Ovary (tissue), 9 donors: ENCODE data around the gene FOXO1. TPM values are rescaled to one million over a fixed set of nuclear protein-coding genes. Genes with fewer than 3 reads are reported as not detected.

Experiments
- DNase-seq, 5 donors: peaks; one replicate each; pipeline ENCODE4 v3.0.0-alpha.2; 2019 to 2020
- H3K27ac ChIP-seq, 2 donors: fragments of 200-600 bp; one replicate each; pipeline versions ENCODE4 v1.5.1 to v1.8.0; 2019 to 2022
- H3K27me3 ChIP-seq: fragments of 200-600 bp; one replicate; pipeline ENCODE4 v1.8.0; 2022
- H3K36me3 ChIP-seq: fragments of 200-600 bp; sonication (generic); one replicate; pipeline ENCODE4 v1.5.1; 2019
- H3K4me1 ChIP-seq: one replicate; pipeline ENCODE4 v1.8.1; 2013; ENCODE audit warnings: mild to moderate bottlenecking, moderate library complexity; ENCODE audit not compliant: insufficient read depth
- H3K4me3 ChIP-seq: fragments of 200-600 bp; sonication (generic); one replicate; pipeline ENCODE4 v1.5.1; 2017
- H3K9me3 ChIP-seq, 2 donors: fragments of 200-600 bp in 1 of 2; sonication (generic) in 1 of 2; one replicate each; pipeline versions ENCODE4 v1.5.1 to v1.8.1; 2013 to 2019; ENCODE audit warnings: mild to moderate bottlenecking in 1 of 2, moderate library complexity in 1 of 2
- CTCF ChIP-seq, 3 donors: fragments of 450-650 bp in 2 of 3; fragments of 200-600 bp in 1 of 3; IDR thresholded peaks; one replicate each; pipeline versions ENCODE4 v1.5.1 to v1.8.0; 2016 to 2022; ENCODE audit warnings: antibody characterized with exemption in 3 of 3, mild to moderate bottlenecking in 1 of 3
- EP300 ChIP-seq: sonication (generic); formaldehyde crosslinking; IDR thresholded peaks from one replicate; pipeline ENCODE4 v1.6.1; 2017; ENCODE audit warnings: antibody characterized with exemption
- POLR2A ChIP-seq: fragments of 450-650 bp; IDR thresholded peaks from one replicate; pipeline ENCODE4 v1.6.1; 2017; ENCODE audit warnings: antibody characterized with exemption, mild to moderate bottlenecking, moderate library complexity
- WGBS, 3 donors: extraction: QIAGEN DNeasy Blood & Tissue Kit in 1 of 3; methylation state at CpG; one replicate each; pipeline versions ENCODE4 v1.1.5 to v1.1.7; 2013 to 2017; 5-methylcytosine and 5-hydroxymethylcytosine counted together
- intact Hi-C, 4 donors: fragments of 100-400 bp; cut with DNase I; formaldehyde crosslinking; loops; one replicate each; pipeline versions ENCODE4 v1.11.0 to v1.15.1; 2022 to 2023
- polyA plus RNA-seq, 2 donors: library from polyadenylated mRNA; stranded (reverse); fragments of 200-250 nt in 1 of 2; fragments of 350-450 nt in 1 of 2; fragmentation: Illumina TruSeq in 1 of 2; extraction: RNeasy Lipid Tissue Mini Kit (QIAGEN cat#74804) in 1 of 2; gene quantifications; one replicate each; pipeline ENCODE4 v1.2.3, GENCODE V29; 2013 to 2014
- total RNA-seq, 7 donors: library from RNA; depleted of rRNA in 2 of 7; stranded (reverse); fragments of >200 nt in 2 of 7; fragmentation: NEBNext Ultra II Directional in 3 of 7; extraction: Animal tissue kit (Norgen Biotek cat#: 25700) in 3 of 7; gene quantifications; one replicate each; pipeline versions ENCODE4 v1.1.0 to v1.2.4, GENCODE V29; 2016 to 2023
- donor health status: DM: no; HTN: no; CAD: no; lungs with moderate emphysema.
- donor health status: DM: no; HTN: no; CAD: no.
- donor health status: Bipolar disorder and iron deficiency.
- donor health status: DM: yes; HTN: yes; CAD: no.
- donor health status: DM: no; HTN: no; CAD: no.
- donor health status: DM: yes; HTN: yes; CAD: no.

The FOXO1 gene
- total and polyA plus RNA-seq, 9 donors = 51.5 to 157 (median 107) TPM

- Histone ChIP-seq H3K4me3 (no peak overlapping the region), H3K27me3 (no peaks in the 10 kb centered on the region), H3K27ac (peak overlapping the region in 1 of 2 donors; percentile 0), H3K36me3 (no peaks in the 10 kb centered on the region), H3K4me1 (peaks cover 23% of the 10 kb centered on the region), H3K9me3 (no peaks in the 10 kb centered on the region)
- intact Hi-C loops = no loop called here
- TF ChIP-seq POLR2A = no peak
- TF ChIP-seq CTCF (IDR thresholded peaks at IDR 0.05) = no peak
- no peak for TF ChIP-seq EP300
- DNase-seq = no peak
- WGBS, 3 donors = 80 to 85% (median 84%) methylated on average over 5 of the region's 5 CpGs
Observed at GRCh38 chr13:40600149-40600751, 66.2 kb downstream of the FOXO1 start.

GRCh38 chr13:40599747-40600146 lies 66.7 kb downstream of the FOXO1 start:
- H3K36me3 ChIP-seq = no peaks in the 10 kb centered on the region
- WGBS, 3 donors = 30 to 83% (median 68%) methylated on average over 2 of the region's 2 CpGs
- no peaks in the 10 kb centered on the region for H3K9me3 ChIP-seq
- TF ChIP-seq CTCF (IDR thresholded peaks at IDR 0.05) = no peak
- no peak for TF ChIP-seq POLR2A
- no peak for TF ChIP-seq EP300
- no peak for DNase-seq
- peak overlapping the region in 1 of 2 donors; percentile 0 for H3K27ac ChIP-seq
- intact Hi-C loops = no loop called here
- H3K27me3 ChIP-seq = no peaks in the 10 kb centered on the region
- no peak overlapping the region for H3K4me3 ChIP-seq
- H3K4me1 ChIP-seq = peaks cover 23% of the 10 kb centered on the region

- peaks cover 26% of the 10 kb centered on the region for H3K4me1 ChIP-seq
- no peaks in the 10 kb centered on the region for H3K27me3 ChIP-seq
- H3K4me3 ChIP-seq = no peak overlapping the region
- no peak for DNase-seq
- H3K36me3 ChIP-seq = no peaks in the 10 kb centered on the region
- 54 to 63% (median 57%) methylated on average over 5 of the region's 5 CpGs for WGBS, 3 donors
- no peaks in the 10 kb centered on the region for H3K9me3 ChIP-seq
- peak overlapping the region in 1 of 2 donors; percentile 0 for H3K27ac ChIP-seq
- intact Hi-C loops = no loop called here
- TF ChIP-seq EP300 (no peak), POLR2A (no peak), CTCF (IDR thresholded peaks at IDR 0.05) (no peak)
Observed at GRCh38 chr13:40599124-40599523, 67.3 kb downstream of the FOXO1 start.

GRCh38 chr13:40598569-40598968 lies 67.9 kb downstream of the FOXO1 start:
- TF ChIP-seq POLR2A = no peak
- TF ChIP-seq EP300 = no peak
- no peak for TF ChIP-seq CTCF (IDR thresholded peaks at IDR 0.05)
- H3K36me3 ChIP-seq = no peaks in the 10 kb centered on the region
- no peak overlapping the region for H3K27ac ChIP-seq
- no peaks in the 10 kb centered on the region for H3K9me3 ChIP-seq
- no peak overlapping the region for H3K4me3 ChIP-seq
- intact Hi-C loops = no loop called here
- DNase-seq = no peak
- 50 to 63% (median 51%) methylated on average over 1 of the region's 1 CpG for WGBS, 3 donors
- H3K4me1 ChIP-seq = peaks cover 25% of the 10 kb centered on the region
- no peaks in the 10 kb centered on the region for H3K27me3 ChIP-seq
